Epithelial cell of esophagus (primary cell): Measurements from ENCODE around the gene IL12RB1.
"Not testable (repeated sequence)": the region's sequence is repeated elsewhere in the genome, so short reads cannot be mapped to it uniquely, and the experiment has no call there.

Source experiments
- DNase-seq: peaks from one replicate; pipeline ENCODE4 v3.0.0; 2010; ENCODE audit warnings: low read depth
- H3K4me3 ChIP-seq: 2 replicates; pipeline ENCODE4 v1.5.1; 2011; ENCODE audit warnings: mild to moderate bottlenecking, low read length, control low read depth
- CTCF ChIP-seq: IDR thresholded peaks from 2 replicates; pipeline ENCODE4 v1.5.1; 2011; ENCODE audit warnings: low read depth, mild to moderate bottlenecking, low read length, control low read depth, inconsistent platforms; ENCODE audit not compliant: insufficient read depth; ENCODE audit errors: missing control alignments

The IL12RB1 gene

GRCh38 chr19:18089726-18090125, 3.0 kb upstream of the IL12RB1 start:
- no peak for TF ChIP-seq CTCF
- H3K4me3 ChIP-seq = no peak overlapping the region
- DNase-seq = no peak

DNA sequence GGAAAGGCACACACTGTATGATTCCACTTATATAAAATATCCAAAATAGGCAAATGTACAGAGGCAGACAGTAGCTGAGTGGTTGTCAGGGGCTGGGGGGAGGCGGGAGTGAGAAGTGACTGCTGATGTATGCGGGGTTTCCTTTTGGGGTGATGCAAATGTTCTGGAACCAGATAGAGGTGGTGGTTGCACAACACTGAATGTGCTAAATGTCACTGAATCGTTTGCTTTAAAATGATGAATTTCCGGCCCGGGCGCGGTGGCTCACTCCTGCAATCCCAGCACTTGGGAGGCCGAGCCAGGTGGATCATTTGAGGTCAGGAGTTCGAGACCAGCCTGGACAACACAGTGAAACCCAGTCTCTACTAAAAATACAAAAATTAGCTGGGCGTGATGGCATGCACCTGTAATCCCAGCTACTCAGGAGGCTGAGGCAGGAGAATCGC, 2.4 kb upstream of the IL12RB1 start:
- DNase-seq = peak; percentile 33
- not testable (repeated sequence) for H3K4me3 ChIP-seq

GRCh38 chr19:18085702-18086457, 854 bp downstream of the IL12RB1 start:
- H3K4me3 ChIP-seq = no peak overlapping the region
- no peak for TF ChIP-seq CTCF
- no peak for DNase-seq

- H3K4me3 ChIP-seq = no peak overlapping the region
- no peak for DNase-seq
- TF ChIP-seq CTCF = no peak
These were observed 2.6 kb downstream of the IL12RB1 start for GRCh38 chr19:18083929-18084684.

- H3K4me3 ChIP-seq = no peak overlapping the region
- DNase-seq = no peak
- no peak for TF ChIP-seq CTCF
These were observed 12.5 kb downstream of the IL12RB1 start for GRCh38 chr19:18074192-18074591.

DNA sequence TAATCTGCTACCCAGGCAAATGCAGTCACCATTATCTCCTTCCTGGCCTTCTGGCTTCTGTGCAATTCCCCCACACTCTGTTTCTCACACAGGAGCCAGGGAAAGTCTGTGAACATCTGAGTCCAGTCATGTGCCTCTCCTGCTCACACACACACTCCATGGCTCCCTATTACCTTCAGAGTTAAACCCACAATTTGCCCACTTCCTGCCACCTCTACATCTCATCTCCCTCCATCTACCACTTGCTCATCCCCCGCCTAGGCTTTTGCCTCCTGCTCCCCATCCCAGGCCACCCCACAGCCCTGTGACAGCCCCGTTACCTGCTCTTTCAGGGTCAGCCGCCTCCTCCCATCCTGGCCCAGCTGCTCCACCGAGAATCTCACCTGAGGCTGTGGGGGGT, 13.5 kb downstream of the IL12RB1 start:
- DNase-seq = no peak
- TF ChIP-seq CTCF = no peak
- no peak overlapping the region for H3K4me3 ChIP-seq

- DNase-seq = no peak
- TF ChIP-seq CTCF = no peak
- no peak overlapping the region for H3K4me3 ChIP-seq
These were observed 14.4 kb downstream of the IL12RB1 start for GRCh38 chr19:18072335-18072734.
